Measurements from ENCODE around the gene FAM25A. TPM values are rescaled to one million over a fixed set of nuclear protein-coding genes. Genes with fewer than 3 reads are reported as not detected.

Gene FAM25A
- total and polyA plus RNA-seq, 7 experiments from 2014 or later, result not detected

DNA sequence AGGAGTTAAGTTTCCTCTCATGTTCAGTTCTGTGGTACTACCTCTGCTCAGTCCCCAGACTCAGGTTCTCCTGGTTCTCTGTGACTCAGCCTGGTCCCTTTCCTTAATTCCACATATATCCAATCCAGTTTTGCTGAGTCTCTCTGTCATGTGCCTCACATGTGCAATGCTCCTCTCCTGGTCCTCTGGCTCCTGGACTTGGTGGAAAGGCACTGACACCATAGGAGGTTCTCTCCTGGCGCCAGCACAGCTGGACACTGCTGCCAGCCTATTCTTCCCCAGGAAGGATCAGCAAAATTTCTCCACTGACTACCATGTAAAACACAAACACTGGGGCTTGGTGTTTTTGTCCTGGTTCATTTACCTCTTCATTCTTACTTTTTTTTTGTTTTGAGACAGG is 46.8 kb downstream of the FAM25A start:
- Histone ChIP-seq H3K9me3 (ENCODE audit: control insufficient read depth in 2 of 3, low read length in 3 of 3) (no peaks in the 10 kb centered on the region), H3K27ac (ENCODE audit: low read depth, low read length) (no peak overlapping the region), H3K4me3 (ENCODE audit: low read length) (no peak overlapping the region), H3K4me1 (ENCODE audit: control insufficient read depth in 2 of 2, insufficient read depth in 2 of 2, low read length in 2 of 2) (no peaks in the 10 kb centered on the region), H3K27me3 (ENCODE audit: control insufficient read depth in 2 of 2, insufficient read depth in 2 of 2, low read length in 2 of 2) (no peaks in the 10 kb centered on the region), H3K36me3 (ENCODE audit: control insufficient read depth in 2 of 3, insufficient read depth in 3 of 3, low read length in 3 of 3) (peaks cover 18 to 59% (median 18%) of the 10 kb centered on the region in 3 experiments)
- ChIA-PET CTCF (interaction anchor here (0.7 kb wide), 1 partner anchor 9 kb away, joined by 3 read pairs; no protein-coding TSS in a partner anchor), POLR2A (no interaction called here)
- Mint-ChIP-seq H3K9me3 (no peaks in the 10 kb centered on the region), H3K4me3 (no peak overlapping the region), H3K27ac (peak overlapping the region in 4 of 9 donors; percentile 25 to 72 (median 50)), H3K27me3 (no peaks in the 10 kb centered on the region), H3K36me3 (peaks cover 20 to 58% (median 36%) of the 10 kb centered on the region in 5 donors), H3K4me1 (peaks cover 0 to 5% (median 0%) of the 10 kb centered on the region in 7 donors)
- intact Hi-C loops (cut with micrococcal nuclease), result no loop called here
- ATAC-seq (no peak), DNase-seq (no peak)

DNA sequence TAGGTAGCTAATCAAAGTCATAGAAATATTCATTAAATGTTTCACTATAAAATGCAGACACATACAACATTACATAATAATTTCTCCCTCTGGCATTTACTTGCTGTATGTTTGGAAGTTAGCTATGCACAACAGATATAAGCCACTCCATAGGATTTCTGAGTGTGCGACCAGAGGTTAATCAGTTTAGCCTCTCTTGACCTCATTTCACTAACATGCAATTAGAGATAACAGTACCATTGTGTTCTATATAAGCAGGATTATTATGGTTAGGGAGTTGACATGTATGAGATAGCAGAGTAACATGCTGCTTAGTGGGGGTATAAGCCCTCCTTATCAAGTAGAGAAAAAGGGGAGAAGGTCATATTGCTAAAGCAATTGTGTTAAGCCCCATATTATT is 48.2 kb downstream of the FAM25A start:
- CTCF ChIA-PET, result no interaction called here

DNA sequence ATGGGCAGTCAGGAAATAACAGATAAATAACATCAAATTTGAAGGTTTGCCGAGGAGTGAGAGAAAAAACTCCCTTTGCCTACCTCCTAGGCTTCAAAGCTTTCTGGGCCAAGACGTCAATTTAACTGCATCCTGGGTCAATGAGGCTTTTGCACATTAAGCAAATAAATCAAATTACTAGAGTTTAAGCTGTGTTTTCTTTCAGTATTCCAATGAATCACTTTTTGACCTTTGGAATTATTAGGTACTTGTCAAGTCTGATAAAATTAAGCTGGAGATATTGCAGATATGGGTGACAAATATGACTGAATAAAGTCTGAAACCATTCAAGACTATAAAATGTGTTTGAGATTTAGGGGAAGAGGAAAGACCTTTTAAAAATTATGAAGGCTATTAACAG is 52.4 kb downstream of the FAM25A start:
- ATAC-seq (no peak), DNase-seq (no peak)
- ChIA-PET CTCF (no interaction called here), POLR2A (interaction anchor here (0.6 kb wide), 1 partner anchor 12 kb away, joined by 4 read pairs; no protein-coding TSS in a partner anchor)
- Mint-ChIP-seq H3K27ac (peak overlapping the region in 2 of 9 donors; percentile 4 to 19), H3K4me3 (no peak overlapping the region), H3K36me3 (peaks cover 9 to 40% (median 22%) of the 10 kb centered on the region in 5 donors), H3K4me1 (peaks cover 0 to 6% (median 4%) of the 10 kb centered on the region in 7 donors), H3K27me3 (no peaks in the 10 kb centered on the region), H3K9me3 (no peaks in the 10 kb centered on the region)
- H3K27me3 ChIP-seq (ENCODE audit: control insufficient read depth in 2 of 2, insufficient read depth in 2 of 2, low read length in 2 of 2), result no peaks in the 10 kb centered on the region
- H3K4me3 ChIP-seq (ENCODE audit: low read length), result no peak overlapping the region
- no peak overlapping the region for H3K27ac ChIP-seq (ENCODE audit: low read depth, low read length)
- intact Hi-C loops (cut with micrococcal nuclease), result no loop called here
- H3K36me3 ChIP-seq (ENCODE audit: control insufficient read depth in 2 of 3, insufficient read depth in 3 of 3, low read length in 3 of 3), result peaks cover 11 to 49% (median 12%) of the 10 kb centered on the region in 3 experiments
- no peaks in the 10 kb centered on the region for H3K4me1 ChIP-seq (ENCODE audit: control insufficient read depth in 2 of 2, insufficient read depth in 2 of 2, low read length in 2 of 2)
- H3K9me3 ChIP-seq (ENCODE audit: control insufficient read depth in 2 of 3, low read length in 3 of 3), result no peaks in the 10 kb centered on the region

More for the DNA sequence above, 48.2 kb downstream of the FAM25A start:
- ATAC-seq (no peak), DNase-seq (no peak)
- no peaks in the 10 kb centered on the region for H3K27me3 ChIP-seq (ENCODE audit: control insufficient read depth in 2 of 2, insufficient read depth in 2 of 2, low read length in 2 of 2)
- Mint-ChIP-seq H3K4me3 (no peak overlapping the region), H3K9me3 (no peaks in the 10 kb centered on the region), H3K27ac (peak overlapping the region in 1 of 9 donors; percentile 21), H3K27me3 (no peaks in the 10 kb centered on the region), H3K4me1 (peaks cover 0 to 6% (median 0%) of the 10 kb centered on the region in 7 donors), H3K36me3 (peaks cover 21 to 64% (median 44%) of the 10 kb centered on the region in 5 donors)
- H3K4me3 ChIP-seq (ENCODE audit: low read length), result no peak overlapping the region
- intact Hi-C loops (cut with micrococcal nuclease), result no loop called here
- no peak overlapping the region for H3K27ac ChIP-seq (ENCODE audit: low read depth, low read length)
- H3K9me3 ChIP-seq (ENCODE audit: control insufficient read depth in 2 of 3, low read length in 3 of 3), result no peaks in the 10 kb centered on the region
- H3K4me1 ChIP-seq (ENCODE audit: control insufficient read depth in 2 of 2, insufficient read depth in 2 of 2, low read length in 2 of 2), result no peaks in the 10 kb centered on the region
- peaks cover 15 to 69% (median 18%) of the 10 kb centered on the region in 3 experiments for H3K36me3 ChIP-seq (ENCODE audit: control insufficient read depth in 2 of 3, insufficient read depth in 3 of 3, low read length in 3 of 3)
- POLR2A ChIA-PET, result no interaction called here

Other genes with a start within 250 kb of the FAM25A start
- gene MMRN2, start 62.7 kb upstream of the FAM25A start, total RNA-seq, result under 1 TPM in 2 of 5 experiments, not detected in 3; 0.50 to 0.86 TPM
- under 1 TPM; 0.18 to 0.34 TPM for gene MMRN2, start 62.7 kb upstream of the FAM25A start, polyA plus RNA-seq
- under 1 TPM in 1 of 5 experiments, not detected in 4; 0.45 TPM for gene SNCG, start 61.7 kb upstream of the FAM25A start, total RNA-seq
- not detected for gene SNCG, start 61.7 kb upstream of the FAM25A start, polyA plus RNA-seq
- gene ADIRF, start 51.8 kb upstream of the FAM25A start, total RNA-seq, result under 1 TPM in 1 of 5 experiments, not detected in 4; 0.56 TPM
- gene ADIRF, start 51.8 kb upstream of the FAM25A start, polyA plus RNA-seq, result under 1 TPM in 1 of 2 donors, not detected in 1; 0.64 TPM
- gene GLUD1, start 74.5 kb downstream of the FAM25A start, total RNA-seq, result 10 to 100 TPM; 70.2 to 98.1 (median 73.2) TPM
- 100 to 1,000 TPM; 111 to 116 TPM for gene GLUD1, start 74.5 kb downstream of the FAM25A start, polyA plus RNA-seq
- 10 to 100 TPM; 19.3 to 31.4 (median 21.1) TPM for gene SHLD2, start 74.9 kb downstream of the FAM25A start, total RNA-seq
- gene SHLD2, start 74.9 kb downstream of the FAM25A start, polyA plus RNA-seq, result 10 to 100 TPM; 14.9 to 17.9 TPM
- 1 to 10 TPM in 4 of 5 experiments, not detected in 1; 1.3 to 1.9 (median 1.6) TPM for gene NUTM2A, start 205.2 kb downstream of the FAM25A start, total RNA-seq
- gene NUTM2A, start 205.2 kb downstream of the FAM25A start, polyA plus RNA-seq, result under 1 TPM in 1 of 2 donors, not detected in 1; 0.13 TPM